WERI-Rb-1 (cell line): ENCODE measurements around the gene NEK7.

Source experiments
- DNase-seq: peaks from one replicate; pipeline ENCODE4 v3.0.0-alpha.2; 2020
- H3K27ac ChIP-seq: fragments of 250-450 bp; sonication (Bioruptor Pico); 2 replicates; pipeline ENCODE4 v1.5.1; 2020; ENCODE audit warnings: mild to moderate bottlenecking, moderate library complexity
- H3K27me3 ChIP-seq: fragments of 250-450 bp; sonication (Bioruptor Pico); 2 replicates; pipeline ENCODE4 v1.5.1; 2021; ENCODE audit warnings: mild to moderate bottlenecking, low read depth, moderate library complexity; ENCODE audit not compliant: insufficient read depth, severe bottlenecking
- H3K36me3 ChIP-seq: fragments of 250-450 bp; sonication (Bioruptor Pico); 2 replicates; pipeline ENCODE4 v1.5.1; 2020; ENCODE audit warnings: mild to moderate bottlenecking, moderate library complexity
- H3K4me3 ChIP-seq: 2 replicates; pipeline ENCODE4 v1.5.1; 2011; ENCODE audit warnings: low read depth, mild to moderate bottlenecking, control low read depth, low read length
- H3K9me3 ChIP-seq: fragments of 250-450 bp; sonication (Bioruptor Pico); 2 replicates; pipeline ENCODE4 v1.5.1; 2021; ENCODE audit warnings: mild to moderate bottlenecking, moderate library complexity; ENCODE audit not compliant: severe bottlenecking
- CTCF ChIP-seq: IDR thresholded peaks from 2 replicates; pipeline ENCODE4 v1.5.1; 2011; ENCODE audit warnings: low read depth, mild to moderate bottlenecking, control low read depth, inconsistent platforms, low read length

The NEK7 gene

GRCh38 chr1:198157241-198157846 is 546 bp downstream of the NEK7 start:
- no peak for TF ChIP-seq CTCF
- no peaks in the 10 kb centered on the region for H3K9me3 ChIP-seq
- peak; percentile 98 for DNase-seq
- peak overlapping the region; percentile 88 for H3K27ac ChIP-seq
- peak overlapping the region; percentile 75 for H3K4me3 ChIP-seq
- H3K27me3 ChIP-seq: no peaks in the 10 kb centered on the region
- H3K36me3 ChIP-seq: no peaks in the 10 kb centered on the region

- no peak for TF ChIP-seq CTCF
These were observed 1.3 kb downstream of the NEK7 start for GRCh38 chr1:198157847-198158725.

GRCh38 chr1:198158735-198159589 is 2.2 kb downstream of the NEK7 start:
- no peaks in the 10 kb centered on the region for H3K9me3 ChIP-seq
- peak overlapping the region; percentile 84 for H3K27ac ChIP-seq
- no peaks in the 10 kb centered on the region for H3K27me3 ChIP-seq
- no peaks in the 10 kb centered on the region for H3K36me3 ChIP-seq
- no peak for TF ChIP-seq CTCF
- H3K4me3 ChIP-seq: peak overlapping the region; percentile 75
- peak; percentile 98 for DNase-seq

More at GRCh38 chr1:198157847-198158725, 1.3 kb downstream of the NEK7 start:
- no peaks in the 10 kb centered on the region for H3K9me3 ChIP-seq
- H3K27ac ChIP-seq: peak overlapping the region; percentile 84
- H3K36me3 ChIP-seq: no peaks in the 10 kb centered on the region
- H3K4me3 ChIP-seq: peak overlapping the region; percentile 75
- no peaks in the 10 kb centered on the region for H3K27me3 ChIP-seq
- peak; percentile 20 for DNase-seq

GRCh38 chr1:198160222-198160621 is 3.4 kb downstream of the NEK7 start:
- H3K27ac ChIP-seq: no peak overlapping the region
- H3K27me3 ChIP-seq: no peaks in the 10 kb centered on the region
- no peak for TF ChIP-seq CTCF
- H3K4me3 ChIP-seq: no peak overlapping the region
- no peaks in the 10 kb centered on the region for H3K36me3 ChIP-seq
- DNase-seq: no peak
- H3K9me3 ChIP-seq: no peaks in the 10 kb centered on the region

- H3K4me3 ChIP-seq: no peak overlapping the region
These were observed 4.3 kb downstream of the NEK7 start for GRCh38 chr1:198160946-198161614.

More at GRCh38 chr1:198160946-198161614, 4.3 kb downstream of the NEK7 start:
- no peaks in the 10 kb centered on the region for H3K9me3 ChIP-seq
- H3K27me3 ChIP-seq: no peaks in the 10 kb centered on the region
- no peak for TF ChIP-seq CTCF
- H3K36me3 ChIP-seq: no peaks in the 10 kb centered on the region
- H3K27ac ChIP-seq: no peak overlapping the region
- no peak for DNase-seq
